Tibial nerve (tissue), 4 donors: Measurements from ENCODE around the gene SLC13A4. TPM values are rescaled to one million over a fixed set of nuclear protein-coding genes. Genes with fewer than 3 reads are reported as not detected.

Experiments
- DNase-seq, 2 donors: peaks; one replicate each; pipeline ENCODE4 v3.0.0-alpha.2; 2019; ENCODE audit warnings: low spot score in 2 of 2
- H3K27ac ChIP-seq, 4 donors: fragments of 200-600 bp; sonication (generic) in 3 of 4; one replicate each; pipeline ENCODE4 v1.5.1; 2017 to 2019; ENCODE audit warnings: mild to moderate bottlenecking in 1 of 4
- H3K27me3 ChIP-seq, 2 donors: fragments of 200-600 bp; sonication (generic) in 1 of 2; one replicate each; pipeline versions ENCODE4 v1.5.1 to v1.6.0; 2017 to 2019
- H3K36me3 ChIP-seq, 3 donors: fragments of 200-600 bp; sonication (generic); one replicate each; pipeline ENCODE4 v1.5.1; 2018 to 2019
- H3K4me1 ChIP-seq, 4 donors: fragments of 200-600 bp; sonication (generic) in 3 of 4; one replicate each; pipeline ENCODE4 v1.5.1; 2017 to 2019
- H3K4me3 ChIP-seq, 4 donors: fragments of 200-600 bp; sonication (generic) in 3 of 4; one replicate each; pipeline ENCODE4 v1.5.1; 2017 to 2019; ENCODE audit warnings: mild to moderate bottlenecking in 1 of 4, moderate library complexity in 1 of 4
- H3K9me3 ChIP-seq, 4 donors: fragments of 200-600 bp; sonication (generic) in 3 of 4; one replicate each; pipeline ENCODE4 v1.5.1; 2017 to 2019
- EP300 ChIP-seq, 2 donors: sonication (generic); formaldehyde crosslinking; IDR thresholded peaks; one replicate each; pipeline ENCODE4 v1.6.1; 2017; ENCODE audit warnings: antibody characterized with exemption in 2 of 2, mild to moderate bottlenecking in 1 of 2
- POLR2A ChIP-seq, 2 donors: fragments of 450-650 bp; IDR thresholded peaks; one replicate each; pipeline ENCODE4 v1.6.1; 2017; ENCODE audit warnings: antibody characterized with exemption in 2 of 2, mild to moderate bottlenecking in 2 of 2, moderate library complexity in 2 of 2
- WGBS, 2 donors: methylation state at CpG; one replicate each; pipeline ENCODE4 v1.1.5; 2018; 5-methylcytosine and 5-hydroxymethylcytosine counted together
- total RNA-seq, 4 donors: library from RNA; depleted of rRNA; stranded (reverse); fragments of >200 nt; gene quantifications; one replicate each; pipeline ENCODE4 v1.1.0, GENCODE V29; 2016
- TF ChIP-seq, protein P1 (sequence below), 5 experiments: fragments of 200-600 bp in 3 of 5; fragments of 450-650 bp in 2 of 5; sonication (generic) in 3 of 5; IDR thresholded peaks; one replicate each; pipeline ENCODE4 v1.5.1; 2016 to 2019; ENCODE audit warnings: antibody characterized with exemption in 5 of 5, mild to moderate bottlenecking in 3 of 5, moderate library complexity in 2 of 5

Gene SLC13A4
- total RNA-seq, 4 donors from 2014 or later, result not detected

DNA sequence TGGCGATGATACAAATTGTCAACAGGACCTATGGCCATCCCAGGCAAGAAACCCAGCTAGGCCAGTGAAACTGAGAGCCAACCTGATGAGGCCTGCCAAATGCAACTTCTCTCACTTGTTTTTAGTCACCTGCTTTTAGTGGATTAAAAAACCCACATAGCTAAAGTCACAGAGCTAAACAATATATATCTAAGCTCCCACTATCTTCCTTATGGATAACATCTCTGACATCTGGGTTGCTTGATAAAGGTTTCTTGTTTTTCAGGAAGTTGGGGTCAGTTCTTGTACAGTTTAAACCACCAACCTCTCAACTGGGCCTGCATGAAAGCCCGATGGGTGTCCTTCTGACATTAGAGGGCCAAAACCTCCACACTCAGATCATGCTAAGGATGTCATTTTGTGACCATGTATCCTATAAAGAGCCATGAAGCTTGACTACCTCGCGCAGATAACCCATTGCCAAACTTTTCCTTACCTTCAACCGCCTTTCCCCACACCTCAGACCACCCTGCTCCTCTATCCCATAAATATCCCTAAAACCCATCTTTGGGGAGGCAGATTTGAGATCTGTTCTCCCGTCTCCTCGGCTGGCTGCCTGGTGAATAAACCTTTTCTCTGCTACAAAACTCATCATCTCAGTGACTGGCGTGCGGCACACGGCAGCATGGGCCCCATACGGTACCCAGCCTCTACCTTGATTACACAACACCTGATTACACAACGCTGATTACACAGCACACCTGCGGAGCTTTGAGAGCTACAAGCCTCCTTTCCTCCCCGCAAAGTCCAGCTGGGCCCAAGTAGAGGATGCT lies 66.5 kb downstream of the SLC13A4 start:
- Histone ChIP-seq H3K9me3 (no peaks in the 10 kb centered on the region), H3K4me3 (peak overlapping the region; percentile 62 to 95 (median 81)), H3K4me1 (peaks cover 0 to 42% (median 14%) of the 10 kb centered on the region in 4 donors), H3K27me3 (no peaks in the 10 kb centered on the region), H3K36me3 (peaks cover 0 to 7% (median 0%) of the 10 kb centered on the region in 3 donors), H3K27ac (peak overlapping the region; percentile 80 to 95 (median 93))
- DNase-seq, result no peak
- 69 to 75% methylated on average over 14 of the region's 14 CpGs for WGBS, 2 donors
- TF ChIP-seq, protein P1, sequence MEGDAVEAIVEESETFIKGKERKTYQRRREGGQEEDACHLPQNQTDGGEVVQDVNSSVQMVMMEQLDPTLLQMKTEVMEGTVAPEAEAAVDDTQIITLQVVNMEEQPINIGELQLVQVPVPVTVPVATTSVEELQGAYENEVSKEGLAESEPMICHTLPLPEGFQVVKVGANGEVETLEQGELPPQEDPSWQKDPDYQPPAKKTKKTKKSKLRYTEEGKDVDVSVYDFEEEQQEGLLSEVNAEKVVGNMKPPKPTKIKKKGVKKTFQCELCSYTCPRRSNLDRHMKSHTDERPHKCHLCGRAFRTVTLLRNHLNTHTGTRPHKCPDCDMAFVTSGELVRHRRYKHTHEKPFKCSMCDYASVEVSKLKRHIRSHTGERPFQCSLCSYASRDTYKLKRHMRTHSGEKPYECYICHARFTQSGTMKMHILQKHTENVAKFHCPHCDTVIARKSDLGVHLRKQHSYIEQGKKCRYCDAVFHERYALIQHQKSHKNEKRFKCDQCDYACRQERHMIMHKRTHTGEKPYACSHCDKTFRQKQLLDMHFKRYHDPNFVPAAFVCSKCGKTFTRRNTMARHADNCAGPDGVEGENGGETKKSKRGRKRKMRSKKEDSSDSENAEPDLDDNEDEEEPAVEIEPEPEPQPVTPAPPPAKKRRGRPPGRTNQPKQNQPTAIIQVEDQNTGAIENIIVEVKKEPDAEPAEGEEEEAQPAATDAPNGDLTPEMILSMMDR (IDR thresholded peaks at IDR 0.05), result no peak
- TF ChIP-seq EP300 (IDR thresholded peaks at IDR 0.05) (no peak), POLR2A (IDR thresholded peaks at IDR 0.05) (no peak)

DNA sequence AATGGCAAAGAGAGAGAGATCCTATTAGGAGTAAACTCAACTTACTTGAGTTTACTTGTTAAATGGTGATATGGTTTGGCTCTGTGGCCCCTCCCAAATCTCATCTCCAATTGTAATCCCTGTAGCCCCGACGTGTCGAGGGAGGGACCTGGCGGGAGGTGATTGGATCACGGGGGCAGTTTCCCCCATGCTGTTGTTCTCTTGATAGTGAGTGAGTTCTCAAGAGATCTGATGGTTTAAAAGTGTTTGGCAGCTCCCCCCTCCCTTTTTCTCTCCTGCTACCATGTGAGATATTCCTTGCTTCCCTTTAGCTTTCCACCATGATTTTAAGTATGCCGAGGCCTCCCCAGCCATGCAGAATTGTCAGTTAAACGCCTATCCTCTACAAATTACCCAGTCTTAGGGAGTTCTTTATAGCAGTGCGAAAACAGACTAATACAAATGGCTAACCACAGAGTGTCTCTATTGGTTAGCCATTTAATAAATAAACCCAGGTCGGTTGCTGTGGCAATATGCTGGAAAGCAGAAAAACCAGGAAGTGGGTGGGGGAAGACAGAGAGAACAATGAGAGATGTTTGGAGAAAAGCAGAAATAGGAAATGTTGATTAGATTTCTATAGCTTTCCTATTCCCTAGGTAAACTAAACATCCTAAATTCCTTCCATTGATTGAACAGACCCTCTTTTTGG lies 68.7 kb downstream of the SLC13A4 start:
- H3K27ac ChIP-seq, result no peak overlapping the region
- peaks cover 0 to 20% (median 10%) of the 10 kb centered on the region in 4 donors for H3K4me1 ChIP-seq
- 65 to 79% methylated on average over 9 of the region's 9 CpGs for WGBS, 2 donors
- H3K9me3 ChIP-seq, result no peaks in the 10 kb centered on the region
- no peaks in the 10 kb centered on the region for H3K27me3 ChIP-seq
- no peak overlapping the region for H3K4me3 ChIP-seq
- no peak for DNase-seq
- no peaks in the 10 kb centered on the region for H3K36me3 ChIP-seq
- TF ChIP-seq EP300 (IDR thresholded peaks at IDR 0.05) (no peak), POLR2A (IDR thresholded peaks at IDR 0.05) (no peak)
- TF ChIP-seq, protein P1 (IDR thresholded peaks at IDR 0.05), result no peak

DNA sequence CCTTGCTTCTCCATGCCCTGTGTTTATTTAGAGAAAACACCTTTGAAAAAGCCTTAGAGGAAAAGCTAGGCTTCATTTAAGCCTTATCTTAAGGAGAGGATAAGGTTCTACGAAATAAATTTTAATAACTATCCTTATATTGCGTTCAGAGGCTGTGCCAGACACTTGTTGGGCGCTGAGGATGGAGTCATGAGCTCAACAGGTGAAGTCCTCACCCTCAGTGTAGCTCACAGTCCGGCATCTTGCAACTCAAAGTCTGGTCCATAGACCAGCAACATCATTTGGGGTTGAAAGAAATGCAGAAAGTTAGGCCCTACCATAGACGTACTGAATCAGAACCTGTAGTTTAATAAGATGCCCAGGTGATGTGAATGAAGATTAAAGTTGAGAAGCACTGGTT lies 69.4 kb downstream of the SLC13A4 start:
- TF ChIP-seq EP300 (IDR thresholded peaks at IDR 0.05) (no peak), POLR2A (IDR thresholded peaks at IDR 0.05) (no peak)
- TF ChIP-seq, protein P1 (IDR thresholded peaks at IDR 0.05), result no peak
- H3K27me3 ChIP-seq, result no peaks in the 10 kb centered on the region
- 95 to 96% methylated on average over 5 of the region's 5 CpGs for WGBS, 2 donors
- H3K4me3 ChIP-seq, result no peak overlapping the region
- no peak for DNase-seq
- H3K4me1 ChIP-seq, result peaks cover 0 to 13% (median 6%) of the 10 kb centered on the region in 4 donors
- no peak overlapping the region for H3K27ac ChIP-seq
- no peaks in the 10 kb centered on the region for H3K9me3 ChIP-seq
- H3K36me3 ChIP-seq, result no peaks in the 10 kb centered on the region

DNA sequence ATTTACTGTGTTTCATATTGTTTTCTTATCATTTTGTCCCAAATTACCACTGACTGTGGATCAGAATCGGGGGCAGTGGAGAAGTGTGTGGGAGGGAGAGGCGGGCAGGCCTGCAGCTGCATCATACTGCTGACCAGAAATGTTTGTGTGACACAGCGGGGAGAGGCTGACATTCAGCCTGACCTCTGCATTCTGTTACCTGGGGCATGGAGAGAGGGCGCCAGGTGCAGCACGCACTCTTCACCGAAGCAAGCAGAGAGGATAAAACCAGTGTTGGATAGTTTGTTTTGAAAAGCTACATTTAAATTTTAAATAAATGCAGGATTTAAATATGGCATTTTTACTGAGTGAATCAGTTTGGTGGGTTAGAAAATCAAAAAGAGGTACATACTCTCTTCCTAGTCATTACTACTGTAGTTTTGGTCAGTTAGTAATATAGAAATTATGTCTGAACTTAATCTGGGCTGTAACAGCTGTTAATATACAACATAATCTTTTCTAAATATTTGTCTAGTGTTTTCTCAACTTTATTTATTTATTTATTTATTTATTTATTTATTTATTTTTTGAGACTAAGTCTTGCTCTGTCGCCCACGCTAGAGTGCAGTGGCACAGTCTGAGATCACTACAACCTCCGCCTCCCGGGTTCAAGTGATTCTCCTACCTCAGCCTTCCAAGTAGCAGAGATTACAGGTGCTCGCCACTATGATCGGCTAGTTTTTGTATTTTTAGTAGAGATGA lies 74.5 kb downstream of the SLC13A4 start:
- no peak overlapping the region for H3K4me3 ChIP-seq
- peaks cover 0 to 4% (median 0%) of the 10 kb centered on the region in 4 donors for H3K4me1 ChIP-seq
- no peak for DNase-seq
- TF ChIP-seq EP300 (IDR thresholded peaks at IDR 0.05) (no peak), POLR2A (IDR thresholded peaks at IDR 0.05) (no peak)
- TF ChIP-seq, protein P1 (IDR thresholded peaks at IDR 0.05), result no peak
- H3K36me3 ChIP-seq, result peaks cover 0 to 20% (median under 1%) of the 10 kb centered on the region in 3 donors
- H3K27ac ChIP-seq, result no peak overlapping the region
- WGBS, 2 donors, result 75 to 77% methylated on average over 12 of the region's 12 CpGs
- no peaks in the 10 kb centered on the region for H3K27me3 ChIP-seq
- H3K9me3 ChIP-seq, result no peaks in the 10 kb centered on the region
